GM21619 (cell line): Measurements from ENCODE around the gene PXMP2.
"Not testable (repeated sequence)": the region's sequence is repeated elsewhere in the genome, so short reads cannot be mapped to it uniquely, and the experiment has no call there.

Experiments used
- ATAC-seq: cut with Tn5 transposase; IDR thresholded peaks from one replicate; pipeline ENCODE4 v1.9.1; 2021; ENCODE audit not compliant: unreplicated experiment

The PXMP2 gene

DNA sequence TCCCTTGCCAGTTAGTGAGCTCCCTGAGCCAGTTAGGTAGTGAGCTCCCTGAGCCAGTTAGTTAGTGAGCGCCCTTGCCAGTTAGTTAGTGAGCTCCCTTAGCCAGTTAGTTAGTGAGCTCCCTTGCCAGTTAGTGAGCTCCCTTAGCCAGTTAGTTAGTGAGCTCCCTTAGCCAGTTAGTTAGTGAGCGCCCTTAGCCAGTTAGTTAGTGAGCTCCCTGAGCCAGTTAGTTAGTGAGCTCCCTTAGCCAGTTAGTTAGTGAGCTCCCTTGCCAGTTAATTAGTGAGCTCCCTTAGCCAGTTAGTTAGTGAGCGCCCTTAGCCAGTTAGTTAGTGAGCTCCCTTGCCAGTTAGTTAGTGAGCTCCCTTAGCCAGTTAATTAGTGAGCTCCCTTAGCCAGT, 4.6 kb downstream of the PXMP2 start:
- ATAC-seq: not testable (repeated sequence)

DNA sequence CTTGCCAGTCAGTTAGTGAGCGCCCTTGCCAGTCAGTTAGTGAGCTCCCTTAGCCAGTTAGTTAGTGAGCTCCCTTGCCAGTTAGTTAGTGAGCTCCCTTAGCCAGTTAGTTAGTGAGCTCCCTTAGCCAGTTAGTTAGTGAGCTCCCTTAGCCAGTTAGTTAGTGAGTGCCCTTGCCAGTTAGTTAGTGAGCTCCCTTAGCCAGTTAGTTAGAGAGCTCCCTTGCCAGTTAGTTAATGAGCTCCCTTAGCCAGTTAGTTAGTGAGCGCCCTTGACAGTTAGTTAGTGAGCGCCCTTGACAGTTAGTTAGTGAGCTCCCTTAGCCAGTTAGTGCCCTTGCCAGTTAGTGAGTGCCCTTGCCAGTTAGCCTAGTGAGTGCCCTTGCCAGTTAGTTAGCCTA, 7.5 kb downstream of the PXMP2 start:
- ATAC-seq: not testable (repeated sequence)

DNA sequence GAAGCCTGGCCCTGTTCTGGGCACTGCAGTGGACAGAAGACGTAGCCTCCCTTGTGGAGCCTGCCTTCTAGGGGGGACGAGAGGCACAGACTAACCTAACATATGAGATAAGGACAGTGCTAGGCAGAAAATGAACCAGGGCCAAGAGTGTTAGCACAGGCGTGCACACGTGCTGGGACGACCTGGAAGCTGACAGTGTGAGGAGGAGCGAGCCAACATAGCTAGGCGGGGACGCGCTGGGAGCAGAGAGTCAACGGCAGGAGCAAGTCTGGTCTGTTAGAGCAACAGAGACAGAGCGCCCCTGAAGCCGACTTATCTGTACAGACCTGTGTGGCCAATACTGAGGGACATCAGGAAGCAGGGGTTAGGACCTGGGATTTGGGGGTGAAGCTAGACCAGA, 8.0 kb downstream of the PXMP2 start:
- ATAC-seq: no peak

DNA sequence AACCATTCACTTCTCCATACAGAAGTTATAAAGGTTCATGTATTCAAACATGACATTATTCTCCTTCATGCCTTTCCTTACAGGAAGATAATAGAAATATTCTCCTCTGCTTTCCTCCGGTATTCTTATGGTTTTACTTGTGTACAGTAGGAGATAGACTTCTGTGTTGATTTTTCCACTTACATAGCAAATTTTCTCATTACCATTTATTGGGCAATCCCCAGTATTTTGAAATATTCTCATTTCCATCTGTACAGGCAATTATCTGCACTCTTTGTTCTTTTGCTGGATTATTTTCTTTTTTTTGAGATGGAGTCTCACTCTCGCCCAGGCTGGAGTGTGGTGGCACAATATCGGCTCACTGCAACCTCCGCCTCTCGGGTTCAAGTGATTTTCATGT, 11.0 kb downstream of the PXMP2 start:
- ATAC-seq: no peak

DNA sequence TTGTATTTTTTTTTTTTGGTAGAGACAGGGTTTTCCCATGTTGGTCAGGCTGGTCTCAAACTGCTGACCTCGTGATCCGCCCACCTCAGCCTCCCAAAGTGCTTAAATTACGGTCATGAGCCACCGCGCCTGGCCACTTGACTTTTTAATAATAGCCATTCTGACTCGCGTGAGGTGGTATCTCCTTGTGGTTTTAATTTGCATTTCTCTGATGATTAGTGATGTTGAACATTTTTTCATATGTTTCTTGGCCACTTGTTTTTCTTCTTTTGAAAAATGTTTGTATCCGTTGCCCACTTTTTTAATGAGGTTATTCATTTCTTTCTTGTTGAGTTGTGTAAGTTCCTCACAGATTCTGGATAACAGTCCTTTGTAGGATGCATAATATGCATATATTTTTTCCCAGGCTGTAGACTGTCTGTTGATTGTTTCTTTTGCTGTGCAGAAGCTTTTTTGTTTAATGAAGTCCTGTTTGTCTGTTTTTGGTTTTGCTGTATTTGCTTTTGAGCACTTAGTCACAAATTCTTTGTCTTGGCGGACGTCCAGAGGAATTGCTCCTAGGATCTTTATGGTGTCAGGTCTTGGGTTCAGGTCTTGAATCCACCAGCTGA, 12.9 kb downstream of the PXMP2 start:
- ATAC-seq: no peak

DNA sequence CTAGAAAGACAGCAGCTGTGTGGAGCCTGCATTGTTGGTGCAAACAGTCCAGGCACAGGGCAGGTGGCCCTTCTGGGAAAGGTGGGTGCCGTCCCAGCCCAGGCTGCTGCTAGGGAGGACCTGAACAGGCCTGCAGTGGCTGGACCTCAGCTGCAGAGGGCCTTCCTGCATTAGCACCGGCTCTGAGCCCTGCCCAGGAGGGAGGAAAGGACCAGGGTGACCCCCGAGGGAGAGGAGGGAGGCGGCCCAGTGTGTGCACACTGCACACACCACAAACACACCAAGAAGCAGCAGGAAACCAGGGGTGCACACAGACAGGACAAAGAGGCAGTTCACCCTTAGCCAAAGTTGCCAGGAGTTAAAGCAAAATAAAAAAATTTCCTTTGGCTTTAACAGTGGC, 15.3 kb downstream of the PXMP2 start:
- ATAC-seq: no peak

DNA sequence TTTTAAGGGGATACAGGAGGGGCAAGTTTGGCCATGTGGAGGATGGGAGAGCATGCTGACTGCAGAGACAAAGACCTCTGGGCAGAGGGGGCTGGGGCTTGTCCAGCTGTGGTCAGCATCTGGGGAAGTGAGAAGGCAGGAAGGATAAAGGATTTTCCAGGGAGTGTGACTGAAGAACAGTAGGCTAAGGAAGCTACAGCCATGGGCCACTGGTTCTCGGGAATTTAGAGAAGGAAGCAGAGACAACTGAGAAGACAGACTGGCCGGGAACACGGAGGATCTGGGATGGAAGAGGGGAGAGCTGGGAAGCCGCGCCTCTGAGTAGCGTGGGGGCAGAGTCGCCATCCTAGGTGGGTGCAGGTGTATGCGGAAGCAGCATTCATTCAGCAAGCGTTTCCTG, 16.3 kb downstream of the PXMP2 start:
- ATAC-seq: no peak

DNA sequence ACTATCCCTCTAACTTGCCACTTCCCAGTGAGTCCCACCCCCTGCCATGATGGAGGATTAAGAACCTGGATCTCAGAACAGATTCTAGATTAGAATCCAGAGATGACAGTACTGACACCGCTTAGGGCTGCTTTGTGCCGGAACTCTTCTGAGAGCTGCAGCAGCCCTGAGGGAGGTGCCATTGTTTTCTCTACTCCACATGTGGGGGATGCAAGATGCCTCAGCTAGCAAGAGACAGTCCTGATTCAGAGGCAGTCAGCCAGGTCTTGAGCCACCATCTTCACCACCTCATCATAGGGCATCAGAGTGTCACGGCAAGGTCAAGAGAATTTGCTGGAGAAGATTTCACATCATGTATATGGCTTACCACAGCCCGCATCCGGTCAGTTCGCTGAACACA, 19.9 kb downstream of the PXMP2 start:
- ATAC-seq: no peak

DNA sequence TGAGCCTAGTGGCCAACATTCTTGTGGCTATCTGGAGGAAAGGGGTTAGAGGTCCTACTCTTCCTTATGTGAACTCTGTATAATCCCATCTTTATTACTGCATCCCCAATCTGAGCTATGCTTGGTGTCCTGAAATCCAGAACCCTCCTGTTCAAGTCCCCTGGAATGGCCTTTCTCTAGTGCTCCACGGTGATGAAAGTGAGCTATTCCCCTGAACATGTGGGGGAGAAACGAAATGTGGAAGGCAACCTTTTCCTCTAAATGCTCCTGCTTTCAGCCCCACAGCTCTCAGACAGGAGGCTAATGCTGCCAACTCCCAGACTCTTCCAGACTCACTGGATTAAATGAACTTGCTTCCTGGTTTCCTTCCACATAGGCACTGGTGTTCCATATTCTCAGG, 20.8 kb downstream of the PXMP2 start:
- ATAC-seq: no peak

DNA sequence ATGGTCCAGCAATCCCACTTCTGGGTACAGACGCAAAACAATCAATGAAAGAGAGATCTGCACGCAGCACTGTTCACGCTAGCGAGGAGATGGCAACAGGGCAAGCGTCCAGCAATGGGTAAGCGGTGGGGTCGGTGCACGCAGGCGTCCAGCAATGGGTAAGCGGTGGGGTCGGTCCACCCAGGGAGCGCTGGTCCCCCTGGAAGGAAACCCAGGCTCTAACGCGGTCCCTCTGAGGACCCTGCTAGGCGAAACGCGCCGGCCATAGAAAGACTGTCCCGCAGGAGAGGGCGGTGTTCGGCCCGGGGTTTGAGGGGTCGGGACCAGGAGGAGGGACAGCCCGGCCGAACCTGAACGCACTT, 22.6 kb downstream of the PXMP2 start:
- peak; percentile 33 for ATAC-seq

DNA sequence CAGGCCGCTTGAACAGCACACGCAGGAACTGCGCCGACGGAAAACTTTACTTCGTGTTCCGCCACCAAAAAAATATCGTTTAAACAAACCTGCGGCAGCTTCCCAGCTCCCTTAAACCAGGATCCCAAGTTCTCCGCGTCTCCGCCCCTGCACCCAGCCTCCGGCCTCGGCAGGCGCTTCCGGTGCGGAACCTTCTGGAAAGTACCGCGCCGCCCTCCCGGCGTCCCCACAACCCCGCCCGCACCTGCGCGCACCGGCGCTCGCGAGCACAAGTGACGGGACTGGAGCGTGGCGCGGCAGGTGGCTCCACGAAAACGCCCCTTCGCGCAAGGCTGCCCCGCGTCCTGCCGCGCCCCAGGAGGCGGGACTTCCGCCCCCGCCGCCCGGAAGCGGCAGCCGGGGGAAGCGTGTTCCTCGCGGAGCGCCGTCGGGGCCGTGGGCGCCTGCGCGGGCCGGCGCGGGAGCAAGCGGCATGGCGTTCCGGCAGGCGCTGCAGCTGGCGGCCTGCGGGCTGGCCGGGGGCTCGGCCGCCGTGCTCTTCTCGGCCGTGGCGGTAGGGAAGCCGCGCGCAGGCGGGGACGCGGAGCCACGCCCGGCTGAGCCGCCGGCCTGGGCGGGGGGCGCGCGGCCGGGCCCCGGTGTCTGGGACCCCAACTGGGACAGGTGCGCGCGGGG, 23.2 kb downstream of the PXMP2 start, which contains the start of gene PGAM5:
PGAM5 (plus strand) TSS at position 438 of the 675 bp plus-strand sequence; CDS start at position 473, 35 bp downstream.
- ATAC-seq: peak; percentile 82

DNA sequence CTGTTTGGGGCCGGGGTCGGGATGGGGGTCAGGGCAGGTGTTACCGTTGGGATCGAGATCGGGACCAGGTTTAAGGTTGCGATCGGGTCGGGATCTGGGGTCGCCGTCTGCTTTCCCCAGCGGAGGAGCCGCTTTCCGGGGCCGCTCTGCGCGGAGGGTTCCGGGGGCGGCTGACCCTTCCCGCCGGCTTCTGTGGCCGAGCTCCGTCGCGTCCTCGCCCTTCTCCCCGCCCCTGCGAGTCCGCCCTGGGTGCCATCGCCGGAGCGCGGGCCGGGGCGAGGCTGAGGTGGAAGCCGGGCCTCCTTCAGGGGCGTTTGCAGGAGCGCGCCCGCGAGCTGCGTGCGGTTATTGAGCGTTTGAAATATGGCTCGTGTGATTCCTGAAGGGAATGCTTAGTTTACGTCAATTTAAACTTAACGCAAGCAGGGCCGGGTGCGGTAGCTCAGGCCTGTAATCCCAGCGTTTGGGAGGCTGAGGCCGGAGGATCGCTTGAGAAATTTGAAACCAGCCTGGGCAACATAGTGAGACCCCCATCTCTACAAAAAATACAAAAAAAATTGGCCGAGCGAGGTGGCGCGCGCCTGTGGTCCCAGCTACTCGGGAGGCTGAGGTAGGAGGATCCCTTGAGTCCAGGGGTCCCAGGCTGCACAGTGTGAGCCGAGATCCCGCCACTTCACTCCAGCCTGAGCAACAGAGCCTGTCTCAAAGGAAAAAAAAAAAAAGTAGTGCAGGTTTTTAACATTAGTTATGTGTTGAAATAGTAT, 23.9 kb downstream of the PXMP2 start:
- peak; percentile 13 for ATAC-seq

DNA sequence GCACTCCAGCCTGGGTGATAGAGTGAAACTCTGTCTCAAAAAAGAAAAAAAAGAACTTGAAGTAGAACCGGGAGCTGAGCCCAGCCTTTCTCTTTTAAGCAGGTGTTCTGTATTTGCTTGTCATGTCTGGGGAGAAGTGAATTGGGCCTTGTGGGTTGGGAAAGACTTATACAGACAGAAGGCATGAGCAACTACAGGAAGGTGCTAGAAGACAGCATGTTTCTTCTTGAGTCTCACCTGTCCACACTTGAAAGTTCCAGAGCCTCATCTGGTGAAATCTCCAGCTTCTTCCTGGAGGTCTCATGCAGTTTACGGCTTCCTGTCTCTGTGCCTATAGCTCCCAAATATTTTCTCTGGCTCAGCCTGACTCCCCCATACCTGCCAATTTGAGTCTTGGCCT, 25.7 kb downstream of the PXMP2 start:
- no peak for ATAC-seq

DNA sequence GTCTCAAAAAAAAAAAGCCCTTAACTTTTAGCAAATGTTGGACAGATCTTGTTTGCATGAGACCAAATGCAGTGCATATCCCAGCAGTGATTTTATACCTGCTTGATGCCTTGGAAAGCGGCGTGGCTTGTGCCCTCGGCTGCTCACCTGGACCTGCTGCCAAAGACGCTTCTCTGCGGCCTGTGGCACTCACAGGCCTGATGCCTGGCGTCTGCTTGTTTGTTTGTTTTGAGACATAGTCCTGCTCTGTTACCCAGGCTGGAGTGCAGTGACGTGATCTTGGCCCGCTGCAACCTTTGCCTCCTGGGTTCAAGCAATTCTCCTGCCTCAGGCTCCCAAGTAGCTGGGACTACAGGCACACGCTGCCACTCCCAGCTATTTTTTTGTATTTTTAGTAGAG, 28.5 kb downstream of the PXMP2 start:
- ATAC-seq: no peak

DNA sequence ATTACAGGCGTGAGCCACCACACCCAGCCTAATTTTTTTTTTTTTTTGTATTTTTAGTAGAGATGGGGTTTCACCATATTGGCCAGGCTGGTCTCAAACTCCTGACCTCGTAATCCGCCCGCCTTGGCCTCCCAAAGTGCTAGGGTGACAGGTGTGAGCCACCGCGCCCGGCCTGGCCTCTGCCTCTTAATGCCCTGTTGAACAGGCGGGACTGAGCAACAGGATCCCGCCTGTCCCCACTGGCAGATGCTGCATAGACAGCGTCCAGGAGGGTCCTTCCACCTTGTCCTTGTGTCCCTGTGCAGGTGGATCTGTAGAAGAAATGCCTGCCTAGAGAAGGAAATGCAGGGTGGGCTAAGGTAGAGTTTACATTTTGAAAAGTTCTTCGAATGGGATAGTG, 29.0 kb downstream of the PXMP2 start:
- no peak for ATAC-seq

DNA sequence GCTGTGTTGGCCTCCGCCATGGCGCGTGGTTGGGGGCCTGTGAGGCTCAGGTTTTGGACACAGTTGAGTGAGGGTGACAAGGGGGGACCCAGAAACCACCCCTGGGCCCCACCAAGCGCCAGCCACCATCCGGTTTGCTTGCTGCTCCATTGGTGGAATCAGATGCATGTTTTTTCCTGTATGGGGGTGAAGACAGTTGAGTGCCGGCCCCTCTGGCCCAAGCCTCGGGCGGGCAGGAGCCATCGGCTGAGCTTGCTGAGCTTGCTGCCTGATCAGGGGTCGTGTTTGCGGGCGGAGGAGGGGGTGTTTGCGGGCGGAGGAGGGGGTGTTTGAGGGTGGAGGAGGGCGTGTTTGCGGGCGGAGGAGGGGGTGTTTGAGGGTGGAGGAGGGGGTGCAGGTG, 29.6 kb downstream of the PXMP2 start:
- no peak for ATAC-seq

DNA sequence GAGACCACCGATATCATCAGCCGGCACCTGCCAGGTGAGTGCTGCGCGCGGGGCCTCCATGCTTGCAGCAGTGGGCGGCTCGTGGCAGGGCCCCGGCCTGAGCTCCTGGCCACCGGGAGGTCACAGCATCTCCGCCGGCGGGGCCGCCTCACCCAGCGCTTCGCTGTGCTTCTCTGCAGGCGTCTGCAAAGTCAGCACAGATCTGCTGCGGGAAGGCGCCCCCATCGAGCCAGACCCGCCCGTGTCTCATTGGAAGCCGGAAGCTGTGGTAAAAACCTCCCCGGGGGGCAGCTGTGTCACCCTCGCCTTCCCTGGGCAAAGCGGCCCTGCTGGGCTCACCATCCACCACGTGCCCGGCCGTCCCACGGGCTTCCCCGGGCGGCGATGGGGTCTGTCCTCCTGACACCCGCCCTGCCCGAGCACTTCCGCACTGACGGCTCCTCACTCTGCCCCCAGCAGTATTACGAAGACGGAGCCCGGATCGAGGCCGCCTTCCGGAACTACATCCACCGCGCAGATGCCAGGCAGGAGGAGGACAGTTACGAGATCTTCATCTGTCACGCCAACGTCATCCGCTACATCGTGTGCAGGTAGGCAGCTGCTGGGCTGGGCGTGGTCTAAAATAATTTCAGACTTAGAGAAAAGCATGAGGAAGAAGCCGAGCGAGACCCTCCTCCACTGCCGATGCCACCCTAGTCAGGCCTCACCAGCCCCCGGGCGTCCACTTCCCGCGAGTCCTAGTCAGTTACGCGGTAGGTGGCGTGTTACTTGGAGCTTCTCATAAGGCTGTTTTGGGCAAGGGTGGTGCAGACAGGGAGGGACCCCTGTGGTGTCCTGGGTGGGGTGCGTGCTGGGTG, 30.4 kb downstream of the PXMP2 start:
- ATAC-seq: no peak

DNA sequence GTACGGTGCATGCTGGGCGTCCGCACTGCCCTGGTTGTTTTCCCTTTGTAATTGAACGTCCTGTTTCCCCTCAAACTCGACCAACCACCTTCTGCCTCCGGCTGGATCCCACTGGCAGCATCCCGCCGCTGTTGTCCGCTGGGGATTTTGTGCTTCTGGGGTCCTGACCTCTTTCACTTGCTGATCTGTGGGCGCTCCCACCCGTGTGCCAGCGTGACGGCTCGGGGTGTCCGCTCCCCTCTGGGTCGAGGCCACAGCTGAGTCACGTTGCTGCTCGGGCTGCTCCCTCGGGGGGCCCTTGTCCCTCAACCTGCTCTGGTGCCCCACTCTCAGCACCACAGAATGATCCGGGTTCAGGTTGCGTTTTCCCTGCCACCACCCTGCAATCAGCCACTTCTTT, 31.3 kb downstream of the PXMP2 start:
- ATAC-seq: no peak

DNA sequence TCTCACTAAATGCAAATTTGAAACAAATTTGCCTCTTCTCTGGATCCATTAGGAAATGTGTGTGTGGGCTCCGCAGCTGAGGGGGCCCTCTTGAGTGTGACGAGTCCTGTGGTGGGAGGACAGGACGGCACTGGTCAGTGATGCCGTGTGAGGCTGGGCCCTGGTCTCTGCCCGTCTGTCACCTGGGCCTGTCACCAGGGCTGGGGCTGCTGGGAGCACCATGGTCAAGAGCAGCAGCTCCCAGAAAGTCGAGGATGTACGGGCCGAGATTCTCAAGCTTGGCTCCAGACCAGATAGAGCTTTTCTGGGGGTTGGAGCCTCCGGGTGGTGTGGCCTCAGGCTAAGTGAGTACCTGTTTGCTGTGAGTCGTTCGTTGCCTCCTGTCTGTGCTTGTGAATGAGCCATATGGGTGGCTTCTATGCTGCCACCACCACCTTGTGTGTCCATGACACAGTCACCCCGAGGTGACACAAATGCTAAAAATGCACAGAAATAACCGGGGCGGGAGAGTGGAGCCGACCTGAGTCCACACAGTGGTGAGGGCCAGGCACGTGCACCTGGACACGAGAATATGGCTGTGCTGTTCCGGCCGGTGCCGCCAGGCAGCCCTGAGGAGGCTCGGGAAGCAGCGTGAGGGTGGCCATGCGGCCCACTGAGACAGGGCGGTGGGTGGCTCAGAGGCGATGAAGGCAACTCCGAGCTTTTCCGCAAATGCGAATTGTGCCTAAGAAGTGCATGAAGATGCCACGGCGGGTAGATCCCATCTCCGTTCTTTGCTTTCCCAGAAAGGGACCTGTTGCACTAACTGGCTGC, 32.0 kb downstream of the PXMP2 start:
- ATAC-seq: no peak

DNA sequence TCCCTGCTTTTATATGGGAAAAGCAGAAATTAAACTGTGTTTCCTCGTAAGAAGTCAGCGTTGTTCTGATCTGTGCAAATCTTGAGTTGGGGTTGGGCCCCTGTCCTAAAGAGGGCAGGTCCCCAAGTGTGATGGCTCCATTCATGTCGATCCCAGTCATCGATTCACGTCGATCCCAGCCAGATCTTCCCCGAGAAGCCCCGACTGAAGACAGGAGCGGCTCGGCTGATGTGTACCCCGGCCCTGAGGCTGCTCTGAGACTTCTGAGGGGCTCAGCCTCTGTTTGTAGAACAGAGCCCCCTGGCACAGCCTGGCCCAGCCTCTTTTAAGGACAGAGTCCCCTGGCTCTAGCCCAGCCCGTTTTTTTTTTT, 32.6 kb downstream of the PXMP2 start:
- ATAC-seq: no peak
